Hematopoietic multipotent progenitor cell (in vitro differentiated cells): ENCODE data around the gene IMPDH1. TPM values are rescaled to one million over a fixed set of nuclear protein-coding genes. Genes with fewer than 3 reads are reported as not detected.

Experiments used
- DNase-seq, 3 donors: peaks; one replicate each; pipeline ENCODE4 v3.0.0-alpha.2; 2011 to 2015; ENCODE audit warnings: low read depth in 2 of 3, low spot score in 2 of 3
- total RNA-seq: library from RNA; depleted of rRNA; stranded (reverse); fragments of >200 nt; gene quantifications from one replicate; pipeline ENCODE4 v1.2.3, GENCODE V29; 2012

The IMPDH1 gene
- total RNA-seq, 1 donor: 57.9 TPM

DNA sequence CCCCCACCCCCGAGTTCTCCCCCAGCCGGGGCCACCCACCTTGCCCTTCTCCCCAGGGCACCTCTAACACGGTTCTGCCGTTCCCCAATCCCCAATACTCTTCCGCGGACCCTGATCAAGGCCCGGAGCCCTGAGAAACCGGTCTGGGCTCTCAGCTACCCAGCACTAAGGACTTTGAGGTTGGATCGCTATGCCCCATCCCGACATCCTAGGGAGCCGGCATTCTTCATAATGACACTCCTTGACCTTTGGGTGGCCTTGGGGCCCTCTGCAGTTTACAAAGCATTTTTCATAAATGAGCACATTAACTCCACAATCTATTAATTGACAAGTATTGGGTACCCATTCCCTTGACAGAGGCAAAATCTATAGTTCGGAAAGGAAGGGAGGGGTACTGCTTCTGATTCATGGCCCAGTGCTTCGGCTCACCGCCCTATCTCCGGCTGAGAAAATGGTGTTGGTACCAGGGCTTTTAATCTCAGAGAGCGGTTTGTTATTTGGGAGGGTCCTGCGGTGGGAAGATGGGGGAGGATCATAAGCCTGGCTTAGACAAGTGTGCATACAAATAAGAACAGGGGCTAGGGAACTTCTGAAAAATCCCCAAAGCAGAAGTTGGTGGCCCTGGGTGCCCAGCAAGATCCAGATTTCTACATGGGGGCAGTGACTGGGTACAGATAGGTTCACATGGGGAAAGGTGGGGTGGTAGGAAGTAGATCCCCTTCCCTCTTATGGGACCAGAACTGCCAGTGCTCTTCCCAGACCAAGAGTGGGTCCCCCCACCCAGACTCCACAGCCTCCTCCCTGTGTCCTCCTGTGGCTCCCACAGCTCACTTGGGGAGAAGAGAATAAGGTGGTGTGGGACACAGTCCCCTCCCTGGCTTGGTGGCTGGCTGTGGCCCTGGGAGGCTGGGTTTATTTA, 3.2 kb downstream of the IMPDH1 start:
- DNase-seq: no peak

DNA sequence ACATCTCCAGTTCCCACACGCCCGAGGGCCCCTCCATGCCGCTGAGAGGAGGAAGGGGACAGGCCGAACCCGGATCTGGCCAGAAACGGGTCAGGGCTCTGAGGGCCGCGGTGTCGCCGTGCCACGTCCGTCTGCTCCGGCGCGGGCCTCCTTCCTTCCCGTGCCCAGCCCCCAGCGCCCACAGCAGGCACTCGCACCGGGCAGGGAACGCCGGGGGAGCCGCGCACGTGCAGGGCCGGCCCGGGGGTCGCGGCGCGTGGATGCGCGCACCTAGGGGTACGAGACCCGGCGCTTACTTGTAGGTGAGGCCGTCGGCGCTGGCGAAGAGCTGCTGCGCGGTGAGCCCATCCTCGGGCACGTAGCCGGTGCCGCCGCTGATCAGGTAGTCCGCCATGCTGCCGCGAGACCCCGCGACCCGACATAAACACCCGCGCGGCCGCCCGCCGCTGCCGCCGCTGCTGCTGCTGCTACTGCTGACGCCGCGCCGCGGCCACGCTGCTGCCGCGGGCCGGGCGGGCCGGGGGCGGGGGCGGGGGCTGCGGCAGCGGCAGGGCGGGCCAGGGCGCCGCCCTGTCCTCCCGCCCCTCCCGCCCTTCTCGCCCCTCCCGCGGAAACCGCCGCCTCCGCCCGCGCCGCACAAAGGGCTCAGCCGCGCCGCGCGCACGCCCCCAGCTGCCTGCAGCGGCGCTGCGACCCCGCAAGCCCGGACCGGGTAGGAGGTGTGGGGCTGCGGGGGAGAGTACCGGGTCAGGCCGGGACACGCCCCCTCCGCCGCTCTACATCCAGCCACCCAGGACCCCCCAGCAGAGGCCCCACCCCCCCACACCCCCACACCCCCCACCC, 4.1 kb downstream of the IMPDH1 start:
- DNase-seq: peak; percentile 48 to 76 (median 61)

GRCh38 chr7:128404886-128405470, 4.8 kb downstream of the IMPDH1 start:
- DNase-seq: no peak

GRCh38 chr7:128404143-128404681, 5.6 kb downstream of the IMPDH1 start:
- DNase-seq: no peak

GRCh38 chr7:128403676-128404075, 6.1 kb downstream of the IMPDH1 start:
- no peak for DNase-seq

- no peak for DNase-seq
Measured at GRCh38 chr7:128402356-128402755, 7.4 kb downstream of the IMPDH1 start.

DNA sequence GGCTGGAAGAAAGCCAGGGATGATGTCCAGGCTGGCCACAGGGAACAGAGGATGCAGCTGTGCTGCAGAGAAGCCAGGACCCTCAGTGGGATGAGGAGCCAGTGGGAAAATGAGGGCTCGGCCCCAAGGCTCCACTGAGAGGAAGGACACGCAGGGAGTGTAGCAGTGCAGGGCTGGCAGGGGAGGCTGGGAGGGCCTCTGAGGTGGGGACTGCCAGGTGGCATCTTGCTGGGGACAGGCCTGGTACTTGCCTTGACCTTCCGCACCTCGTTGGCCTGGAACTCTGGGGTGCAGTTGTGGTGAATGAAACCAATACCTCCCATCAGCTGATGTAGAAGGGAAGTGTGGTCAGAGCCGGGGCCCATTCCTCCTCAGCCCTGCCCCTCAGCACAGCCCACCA, 9.2 kb downstream of the IMPDH1 start:
- DNase-seq: no peak

DNA sequence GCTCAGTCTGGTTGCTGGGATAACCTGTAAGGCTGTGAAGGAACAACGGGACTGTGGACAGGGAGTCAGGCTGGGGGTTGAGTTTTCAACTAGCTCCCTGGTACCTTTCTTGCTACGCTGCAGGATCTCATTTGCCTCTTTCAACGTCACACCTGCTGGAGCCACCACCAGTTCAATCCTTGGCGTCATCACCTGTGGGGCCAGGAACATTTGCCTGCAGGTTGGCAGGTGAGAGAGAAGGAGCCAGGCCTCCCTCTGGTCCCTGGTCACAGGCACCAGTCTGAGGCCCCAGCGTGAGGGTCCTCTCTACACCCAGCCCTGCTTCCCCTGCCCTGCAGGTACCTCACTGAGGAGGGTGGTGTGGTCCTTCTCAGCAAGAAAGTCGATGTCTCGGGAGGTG, 9.8 kb downstream of the IMPDH1 start:
- DNase-seq: no peak

- DNase-seq: no peak
Measured at GRCh38 chr7:128398841-128399135, 11.0 kb downstream of the IMPDH1 start.

DNA sequence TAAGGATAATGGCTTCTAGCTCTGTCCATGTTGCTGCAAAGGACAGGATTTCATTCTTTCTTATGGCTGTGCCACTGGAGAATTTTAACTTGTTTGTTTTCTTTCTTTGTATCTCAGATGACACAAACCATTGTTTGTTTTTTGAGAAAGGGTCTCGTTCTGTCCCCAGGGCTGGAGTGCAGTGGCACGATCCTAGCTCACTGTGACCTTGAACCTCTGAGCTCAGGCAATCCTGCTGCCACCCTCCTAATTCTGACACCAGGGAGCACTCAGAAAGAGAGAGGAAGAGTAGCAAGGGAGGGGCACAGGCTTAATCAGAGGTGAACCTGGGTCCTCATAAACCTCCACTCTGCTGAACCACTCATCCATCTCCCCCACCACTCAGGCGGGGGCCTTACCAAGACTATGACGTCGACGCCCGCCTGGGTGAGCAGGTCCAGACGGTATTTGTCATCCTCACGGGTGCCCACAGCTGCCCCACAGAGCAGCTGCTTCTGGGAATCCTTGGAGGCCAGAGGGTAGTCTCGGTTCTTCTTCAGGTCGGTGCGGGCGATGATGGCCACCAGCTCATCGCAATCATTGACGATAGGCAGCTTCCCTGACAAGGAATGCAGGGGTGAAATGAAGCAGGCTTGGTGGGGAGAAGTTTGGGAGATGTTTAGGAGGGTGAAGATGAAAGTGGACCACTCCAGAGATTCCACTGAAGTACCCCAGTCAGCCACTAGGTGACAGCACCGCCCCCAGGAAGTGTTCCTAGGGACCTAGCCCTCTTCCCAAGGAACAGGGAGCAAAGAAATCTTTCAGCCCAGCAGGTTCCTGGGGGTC, 11.6 kb downstream of the IMPDH1 start:
- DNase-seq: no peak

DNA sequence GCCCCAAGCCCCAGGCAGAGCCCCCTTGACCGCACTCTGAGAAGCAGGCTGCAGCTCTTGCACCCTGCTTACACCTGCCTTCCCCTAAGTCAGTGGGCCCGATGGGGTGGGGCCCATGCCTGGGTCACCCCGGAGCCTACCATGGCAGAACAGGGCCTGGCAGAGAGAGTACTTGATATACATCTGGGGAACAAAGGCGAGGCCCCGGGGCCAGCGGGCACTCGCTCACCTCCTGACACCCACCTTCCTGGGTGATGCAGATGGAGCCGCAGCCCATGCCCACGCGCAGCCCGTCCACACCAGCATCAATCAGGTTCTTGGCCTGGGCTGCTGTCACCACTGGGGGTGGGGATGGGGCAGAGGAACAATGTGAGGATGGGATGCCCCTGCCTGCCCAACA, 13.4 kb downstream of the IMPDH1 start:
- DNase-seq: no peak

DNA sequence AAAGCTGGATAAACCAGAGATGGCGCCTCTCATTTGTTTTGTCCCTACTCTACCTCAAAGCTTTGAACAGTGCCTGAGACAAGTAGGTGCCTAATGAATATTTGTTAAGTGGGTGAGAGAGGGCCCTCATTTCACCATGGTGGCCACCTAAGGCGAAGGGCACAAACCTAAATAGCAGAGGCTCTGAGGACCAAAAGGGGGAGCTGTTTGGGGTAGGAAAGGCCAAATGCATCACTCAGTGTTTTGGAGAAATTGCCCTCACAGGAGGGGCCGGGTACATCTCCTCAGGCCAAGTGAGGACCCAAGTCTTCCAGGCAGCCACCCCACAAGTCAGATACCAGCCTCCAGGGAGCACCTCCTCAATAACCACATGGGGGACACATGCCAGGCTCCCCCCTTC, 14.0 kb downstream of the IMPDH1 start:
- no peak for DNase-seq

DNA sequence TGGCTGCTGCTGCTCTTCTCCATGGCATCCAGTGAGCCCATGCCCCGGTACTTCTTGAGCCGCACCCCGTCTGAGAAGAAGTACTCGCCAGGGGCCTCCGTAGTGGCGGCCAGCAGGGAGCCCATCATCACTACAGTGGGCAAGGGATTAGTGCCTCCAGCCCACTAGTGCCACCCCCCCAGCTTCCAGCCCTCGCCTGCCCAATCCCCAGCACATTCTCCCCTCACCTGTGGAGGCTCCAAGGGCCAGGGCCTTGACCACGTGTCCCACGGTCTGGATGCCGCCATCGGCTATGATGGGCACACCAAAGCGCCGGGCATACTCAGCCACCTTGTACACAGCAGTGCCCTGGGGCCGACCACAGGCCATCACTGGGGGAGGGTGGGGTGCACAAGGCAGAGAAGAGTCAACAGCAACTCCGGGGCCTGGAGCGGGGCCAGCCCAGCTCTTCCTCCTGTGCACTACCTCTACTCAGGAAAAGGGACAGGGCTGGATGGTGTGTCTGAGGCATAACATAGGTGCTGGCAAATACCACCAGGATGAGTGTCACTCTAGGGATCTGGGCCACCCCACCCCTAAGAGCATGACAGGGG, 14.8 kb downstream of the IMPDH1 start:
- DNase-seq: no peak

DNA sequence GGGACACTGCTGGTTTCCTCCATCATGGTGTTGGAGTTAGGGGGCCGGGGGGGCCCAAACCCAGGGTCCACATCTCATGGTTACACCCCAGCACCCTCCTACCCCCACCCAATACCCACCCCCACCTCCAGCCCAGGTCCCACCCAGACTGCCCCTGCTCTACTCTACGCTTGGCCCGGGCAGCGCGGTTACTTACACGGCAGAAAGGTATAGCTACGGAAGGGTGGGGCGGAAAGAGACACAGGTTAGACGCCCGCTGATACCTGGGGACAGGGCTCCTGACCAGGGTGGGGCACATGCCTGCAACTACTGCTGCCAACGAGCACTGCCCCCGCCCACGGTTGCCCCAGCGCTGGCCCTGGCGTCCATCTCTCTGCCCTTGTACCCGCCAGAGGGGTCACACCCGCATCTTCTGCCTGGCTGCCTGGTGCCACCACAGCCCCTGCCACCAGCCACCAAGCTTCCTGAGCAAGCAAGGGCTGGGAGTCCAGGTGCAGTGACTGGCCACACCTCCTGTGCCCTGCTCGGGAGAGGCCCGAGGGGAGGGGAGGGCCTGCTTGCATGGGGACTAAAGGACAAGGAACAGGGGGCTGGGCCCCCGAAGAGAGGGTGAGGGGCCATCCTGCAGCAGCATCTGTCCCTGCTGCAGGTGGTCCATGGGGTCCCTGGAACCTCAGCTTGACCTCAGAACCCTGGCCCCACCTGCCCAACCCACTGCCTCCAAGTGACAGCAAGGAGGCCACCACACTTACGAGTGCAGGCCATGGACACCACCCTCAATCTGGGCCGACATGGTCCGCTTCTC, 16.1 kb downstream of the IMPDH1 start:
- DNase-seq: no peak

GRCh38 chr7:128392446-128393327, 17.1 kb downstream of the IMPDH1 start:
- no peak for DNase-seq

- DNase-seq: no peak
Measured at GRCh38 chr7:128391805-128392204, 18.0 kb downstream of the IMPDH1 start.

DNA sequence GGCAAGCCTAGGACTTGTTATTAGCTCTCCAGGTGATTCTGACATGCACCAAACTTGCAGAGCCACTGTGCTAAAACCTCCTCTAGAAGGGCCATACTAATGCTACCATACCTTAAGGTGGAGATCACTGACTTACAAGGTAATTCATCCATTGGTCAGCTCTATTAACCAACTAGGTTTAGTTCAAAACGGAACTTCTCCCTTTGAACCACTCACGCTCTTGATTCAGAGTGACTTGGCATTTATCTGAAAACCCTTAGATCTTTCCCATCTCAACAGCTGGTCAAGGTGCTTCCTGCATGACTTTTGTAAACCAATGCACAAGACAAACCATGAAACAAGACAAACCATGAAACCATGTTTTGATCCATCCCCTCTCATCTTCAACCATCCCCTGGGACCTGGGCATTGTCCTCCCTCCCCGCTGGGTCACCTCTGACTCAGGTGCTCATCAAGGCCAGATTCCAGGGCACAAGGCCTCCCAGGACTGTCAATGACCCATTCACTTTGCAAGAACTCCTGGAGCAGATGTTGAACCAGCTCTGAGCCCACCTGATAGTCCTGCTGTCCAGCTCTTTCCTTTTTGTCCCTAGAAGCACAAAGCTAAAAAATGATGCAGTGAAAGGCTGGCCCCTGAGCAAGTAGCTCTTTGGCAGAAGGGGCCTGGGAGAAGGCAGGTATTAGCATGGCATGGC, 18.8 kb downstream of the IMPDH1 start:
- DNase-seq: peak in 2 of 3 donors; percentile 74 to 91
